Osteoblast (primary cell): Measurements from ENCODE around the gene SMPD2. TPM values are rescaled to one million over a fixed set of nuclear protein-coding genes. Genes with fewer than 3 reads are reported as not detected.
A peak's percentile ranks its signal among the peaks of the same experiment; 100 is the strongest.

Source experiments
- DNase-seq: peaks from one replicate; pipeline ENCODE4 v3.0.0; 2011; ENCODE audit warnings: low spot score, mixed read lengths; ENCODE audit not compliant: insufficient read length; ENCODE audit errors: missing footprints
- H2AFZ ChIP-seq: 2 replicates; pipeline ENCODE4 v1.6.0; 2011; ENCODE audit warnings: mild to moderate bottlenecking, low read length
- H3K27ac ChIP-seq: 2 replicates; pipeline ENCODE4 v1.5.1; 2011; ENCODE audit warnings: mild to moderate bottlenecking, low read depth, low read length, moderate library complexity
- H3K27me3 ChIP-seq: 2 replicates; pipeline ENCODE4 v1.6.0; 2012; ENCODE audit warnings: mild to moderate bottlenecking, control low read depth, inconsistent platforms, low read length, moderate library complexity; ENCODE audit not compliant: insufficient read depth
- H3K36me3 ChIP-seq: 2 replicates; pipeline ENCODE4 v1.5.1; 2011; ENCODE audit warnings: mild to moderate bottlenecking, low read length, control low read depth, moderate library complexity; ENCODE audit not compliant: insufficient read depth
- H3K4me1 ChIP-seq: 2 replicates; pipeline ENCODE4 v1.5.1; 2011; ENCODE audit warnings: mild to moderate bottlenecking, low read length, control low read depth, moderate library complexity; ENCODE audit not compliant: insufficient read depth
- H3K4me2 ChIP-seq: 2 replicates; pipeline ENCODE4 v1.6.0; 2011; ENCODE audit warnings: mild to moderate bottlenecking, low read length; ENCODE audit not compliant: insufficient read depth
- H3K4me3 ChIP-seq: fragments of 200-600 bp; sonication (generic); 3 replicates; pipeline ENCODE4 v1.5.1; 2012; ENCODE audit warnings: mild to moderate bottlenecking, low read length, inconsistent platforms; ENCODE audit not compliant: insufficient read depth
- H3K79me2 ChIP-seq: 2 replicates; pipeline ENCODE4 v1.6.0; 2012; ENCODE audit warnings: mild to moderate bottlenecking, low read length, control low read depth, inconsistent platforms; ENCODE audit not compliant: insufficient read depth
- H3K9me3 ChIP-seq: 2 replicates; pipeline ENCODE4 v1.5.1; 2011; ENCODE audit warnings: low read depth, low read length, control low read depth
- H4K20me1 ChIP-seq: 2 replicates; pipeline ENCODE4 v1.6.0; 2012; ENCODE audit warnings: mild to moderate bottlenecking, low read length, control low read depth; ENCODE audit not compliant: insufficient read depth
- total RNA-seq: library from RNA; depleted of rRNA; stranded (reverse); fragments of >200 nt; gene quantifications from 2 replicates; pipeline ENCODE4 v1.2.3, GENCODE V29; 2012
- TF ChIP-seq, protein P1 (sequence below): IDR thresholded peaks from 2 replicates; pipeline ENCODE4 v1.5.1; 2011; ENCODE audit warnings: mild to moderate bottlenecking, low read depth, low read length, moderate library complexity; ENCODE audit errors: extremely low read depth

The SMPD2 gene
- total RNA-seq, 1 donor, result 14.8 TPM

DNA sequence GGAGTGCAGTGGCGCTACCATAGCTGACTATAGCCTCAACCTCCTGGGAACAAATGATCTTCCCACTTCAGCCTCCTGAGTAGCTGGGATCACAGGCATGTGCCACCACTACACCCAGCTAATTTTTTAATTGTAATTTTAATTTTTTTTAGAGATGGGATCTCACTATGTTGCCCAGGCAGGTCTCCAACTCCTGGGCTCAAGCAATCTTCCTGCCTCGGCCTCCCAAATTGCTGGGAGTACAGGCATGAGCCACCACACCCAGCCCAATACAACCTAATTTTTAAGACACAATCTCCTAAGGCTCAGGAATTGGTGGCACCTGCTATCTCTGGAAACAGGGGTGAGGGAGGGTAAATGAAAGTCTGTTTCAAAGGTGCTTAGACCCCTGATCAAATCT, 36.7 kb downstream of the SMPD2 start:
- H3K27me3 ChIP-seq, result no peaks in the 10 kb centered on the region
- H3K9me3 ChIP-seq, result no peaks in the 10 kb centered on the region
- H2AFZ ChIP-seq, result no peak overlapping the region
- H3K27ac ChIP-seq, result no peak overlapping the region
- H3K4me1 ChIP-seq, result peaks cover 8% of the 10 kb centered on the region
- peaks cover 48% of the 10 kb centered on the region for H3K79me2 ChIP-seq
- H3K4me3 ChIP-seq, result no peak overlapping the region
- peaks cover 44% of the 10 kb centered on the region for H3K36me3 ChIP-seq
- no peak for DNase-seq
- TF ChIP-seq, protein P1, sequence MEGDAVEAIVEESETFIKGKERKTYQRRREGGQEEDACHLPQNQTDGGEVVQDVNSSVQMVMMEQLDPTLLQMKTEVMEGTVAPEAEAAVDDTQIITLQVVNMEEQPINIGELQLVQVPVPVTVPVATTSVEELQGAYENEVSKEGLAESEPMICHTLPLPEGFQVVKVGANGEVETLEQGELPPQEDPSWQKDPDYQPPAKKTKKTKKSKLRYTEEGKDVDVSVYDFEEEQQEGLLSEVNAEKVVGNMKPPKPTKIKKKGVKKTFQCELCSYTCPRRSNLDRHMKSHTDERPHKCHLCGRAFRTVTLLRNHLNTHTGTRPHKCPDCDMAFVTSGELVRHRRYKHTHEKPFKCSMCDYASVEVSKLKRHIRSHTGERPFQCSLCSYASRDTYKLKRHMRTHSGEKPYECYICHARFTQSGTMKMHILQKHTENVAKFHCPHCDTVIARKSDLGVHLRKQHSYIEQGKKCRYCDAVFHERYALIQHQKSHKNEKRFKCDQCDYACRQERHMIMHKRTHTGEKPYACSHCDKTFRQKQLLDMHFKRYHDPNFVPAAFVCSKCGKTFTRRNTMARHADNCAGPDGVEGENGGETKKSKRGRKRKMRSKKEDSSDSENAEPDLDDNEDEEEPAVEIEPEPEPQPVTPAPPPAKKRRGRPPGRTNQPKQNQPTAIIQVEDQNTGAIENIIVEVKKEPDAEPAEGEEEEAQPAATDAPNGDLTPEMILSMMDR, result no peak
- H3K4me2 ChIP-seq, result no peak overlapping the region
- peaks cover 2% of the 10 kb centered on the region for H4K20me1 ChIP-seq

GRCh38 chr6:109477725-109478124, 37.2 kb downstream of the SMPD2 start:
- Histone ChIP-seq H2AFZ (no peak overlapping the region), H3K27me3 (no peaks in the 10 kb centered on the region), H3K4me3 (no peak overlapping the region), H3K4me2 (no peak overlapping the region), H3K36me3 (peaks cover 44% of the 10 kb centered on the region), H3K27ac (no peak overlapping the region), H3K9me3 (no peaks in the 10 kb centered on the region), H3K4me1 (peaks cover 8% of the 10 kb centered on the region), H4K20me1 (peaks cover 2% of the 10 kb centered on the region), H3K79me2 (peaks cover 48% of the 10 kb centered on the region)
- TF ChIP-seq, protein P1, result no peak
- no peak for DNase-seq

DNA sequence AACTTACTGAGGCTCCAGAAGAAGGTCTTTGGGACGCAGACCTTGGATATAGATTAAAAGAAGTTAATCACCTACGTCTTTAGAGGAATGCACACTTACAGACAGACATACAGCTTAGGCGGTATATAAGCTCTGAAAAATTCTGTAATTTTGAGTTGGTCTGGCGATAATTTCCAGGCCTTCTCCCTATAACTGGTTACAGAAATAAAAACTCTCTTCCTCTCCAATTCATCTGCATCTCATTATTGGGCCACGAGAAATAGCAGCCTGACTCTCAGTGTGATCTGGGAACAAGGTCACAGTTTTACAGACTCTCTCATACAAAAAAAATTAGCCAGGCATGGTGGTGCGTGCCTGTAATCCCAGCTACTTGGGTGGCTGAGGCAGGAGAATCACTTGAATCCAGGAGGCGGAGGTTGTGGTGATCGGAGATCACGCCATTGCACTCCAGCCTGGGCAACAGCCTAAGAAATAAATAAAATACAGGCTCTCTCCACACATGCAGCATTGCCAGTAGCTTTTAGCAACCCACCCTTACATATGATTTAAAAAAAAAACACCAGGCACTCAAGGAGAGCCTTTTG, 37.8 kb downstream of the SMPD2 start:
- TF ChIP-seq, protein P1, result no peak
- H3K4me3 ChIP-seq, result no peak overlapping the region
- H3K4me2 ChIP-seq, result no peak overlapping the region
- no peak for DNase-seq
- H4K20me1 ChIP-seq, result peaks cover 2% of the 10 kb centered on the region
- H3K79me2 ChIP-seq, result peaks cover 48% of the 10 kb centered on the region
- no peaks in the 10 kb centered on the region for H3K9me3 ChIP-seq
- no peak overlapping the region for H2AFZ ChIP-seq
- H3K27ac ChIP-seq, result no peak overlapping the region
- H3K4me1 ChIP-seq, result peaks cover 8% of the 10 kb centered on the region
- H3K27me3 ChIP-seq, result no peaks in the 10 kb centered on the region
- peaks cover 44% of the 10 kb centered on the region for H3K36me3 ChIP-seq

DNA sequence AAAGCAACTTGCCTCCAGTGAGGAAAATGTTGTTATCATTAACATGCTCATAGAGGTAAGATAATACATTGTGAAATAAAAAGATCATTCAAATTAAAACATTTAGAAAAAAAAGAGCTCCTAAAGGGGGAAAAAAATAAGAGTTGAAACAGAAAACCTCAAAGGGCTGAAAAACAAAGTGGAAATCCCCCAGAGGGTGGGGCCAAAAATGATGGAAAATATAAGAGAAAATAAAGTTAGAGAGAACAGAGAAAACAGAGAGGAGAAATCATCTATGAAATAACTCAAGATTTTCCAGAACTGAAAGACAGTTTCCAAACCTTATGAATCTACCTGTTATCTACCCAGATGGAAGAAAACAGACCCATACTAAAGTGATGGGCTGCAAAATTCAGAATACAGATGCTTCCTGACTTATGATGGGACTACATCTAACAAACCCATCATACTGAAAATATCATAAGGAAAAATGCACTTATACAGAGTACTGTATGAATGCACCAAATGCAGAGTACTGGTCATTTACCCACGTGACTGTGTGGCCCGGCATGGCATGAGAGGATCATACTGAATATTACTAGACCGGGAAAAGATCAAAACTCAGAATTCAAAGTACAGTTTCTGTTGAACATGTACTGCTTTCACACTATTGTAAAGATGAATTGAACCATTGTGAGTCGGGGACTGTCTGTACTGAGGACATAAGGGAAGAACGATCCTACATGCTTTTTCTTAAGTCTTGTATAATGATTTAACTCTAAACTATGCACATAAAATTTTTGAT, 38.5 kb downstream of the SMPD2 start:
- H3K27ac ChIP-seq, result no peak overlapping the region

More for the DNA sequence above, 38.5 kb downstream of the SMPD2 start:
- peak overlapping the region; percentile 45 for H3K4me2 ChIP-seq
- no peaks in the 10 kb centered on the region for H3K9me3 ChIP-seq
- DNase-seq, result no peak
- peak overlapping the region; percentile 19 for H3K4me3 ChIP-seq
- H3K36me3 ChIP-seq, result peaks cover 41% of the 10 kb centered on the region
- H3K27me3 ChIP-seq, result no peaks in the 10 kb centered on the region
- H2AFZ ChIP-seq, result no peak overlapping the region
- H4K20me1 ChIP-seq, result peaks cover 2% of the 10 kb centered on the region
- peaks cover 11% of the 10 kb centered on the region for H3K4me1 ChIP-seq
- TF ChIP-seq, protein P1, result no peak
- H3K79me2 ChIP-seq, result peaks cover 48% of the 10 kb centered on the region
